ENCODE data around the gene PACS1.
"Not testable (repeated sequence)": the region's sequence is repeated elsewhere in the genome, so short reads cannot be mapped to it uniquely, and the experiment has no call there.

Gene PACS1

DNA sequence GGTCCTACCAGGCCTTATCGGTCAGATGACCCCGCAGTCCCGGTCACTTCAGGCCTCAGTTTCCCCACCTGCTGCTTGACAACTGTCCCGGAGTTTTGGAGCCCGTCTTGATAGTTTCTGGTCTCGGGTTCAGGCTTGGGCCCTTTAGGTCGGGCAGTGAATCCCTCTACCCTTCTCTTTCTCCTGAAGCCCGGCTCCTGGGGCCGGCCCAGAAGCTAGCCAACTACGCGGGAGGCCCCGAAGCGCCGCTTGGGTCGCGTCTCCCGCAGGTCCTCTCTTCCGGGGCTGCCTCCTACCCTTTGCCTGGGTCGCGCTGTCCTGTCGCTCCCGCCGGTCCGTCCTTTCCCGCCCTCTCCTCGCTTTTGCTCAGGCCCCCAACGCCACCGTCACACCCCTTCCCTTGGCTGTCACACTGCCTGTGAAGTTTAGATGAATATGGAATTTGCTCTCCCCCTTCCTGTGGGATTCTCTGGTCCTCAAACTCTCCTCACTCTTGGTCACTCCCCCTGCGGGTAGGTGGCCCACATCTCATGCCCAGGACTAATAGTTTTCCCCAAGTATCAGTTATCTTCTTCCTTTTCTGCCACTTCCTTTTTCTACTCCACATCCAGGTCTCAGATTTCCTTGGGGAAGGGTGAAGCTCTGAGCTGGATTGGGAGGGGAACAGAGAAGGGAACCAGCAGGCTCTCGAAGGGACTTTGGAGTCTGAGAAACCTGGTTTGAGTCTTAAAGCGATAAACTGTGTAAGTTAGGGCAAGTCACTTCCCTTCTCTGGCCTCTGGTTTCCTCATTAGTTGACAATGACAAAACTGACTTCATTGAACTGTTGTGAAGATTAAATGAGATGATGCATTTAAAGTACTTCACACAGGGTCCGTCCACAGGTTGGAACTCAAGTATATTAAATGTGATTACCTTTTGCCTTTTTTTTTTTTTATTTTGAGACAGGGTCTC is 199.2 kb downstream of the PACS1 start:
- peak; percentile 34 for DNase-seq (ENCODE audit: low read depth)
- peak overlapping the region; percentile 97 for H3K4me3 ChIP-seq (ENCODE audit: control insufficient read depth, low read depth, low read length)
- TF ChIP-seq, protein P1, sequence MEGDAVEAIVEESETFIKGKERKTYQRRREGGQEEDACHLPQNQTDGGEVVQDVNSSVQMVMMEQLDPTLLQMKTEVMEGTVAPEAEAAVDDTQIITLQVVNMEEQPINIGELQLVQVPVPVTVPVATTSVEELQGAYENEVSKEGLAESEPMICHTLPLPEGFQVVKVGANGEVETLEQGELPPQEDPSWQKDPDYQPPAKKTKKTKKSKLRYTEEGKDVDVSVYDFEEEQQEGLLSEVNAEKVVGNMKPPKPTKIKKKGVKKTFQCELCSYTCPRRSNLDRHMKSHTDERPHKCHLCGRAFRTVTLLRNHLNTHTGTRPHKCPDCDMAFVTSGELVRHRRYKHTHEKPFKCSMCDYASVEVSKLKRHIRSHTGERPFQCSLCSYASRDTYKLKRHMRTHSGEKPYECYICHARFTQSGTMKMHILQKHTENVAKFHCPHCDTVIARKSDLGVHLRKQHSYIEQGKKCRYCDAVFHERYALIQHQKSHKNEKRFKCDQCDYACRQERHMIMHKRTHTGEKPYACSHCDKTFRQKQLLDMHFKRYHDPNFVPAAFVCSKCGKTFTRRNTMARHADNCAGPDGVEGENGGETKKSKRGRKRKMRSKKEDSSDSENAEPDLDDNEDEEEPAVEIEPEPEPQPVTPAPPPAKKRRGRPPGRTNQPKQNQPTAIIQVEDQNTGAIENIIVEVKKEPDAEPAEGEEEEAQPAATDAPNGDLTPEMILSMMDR (conservative IDR thresholded peaks at IDR 0.05; ENCODE audit: control insufficient read depth, insufficient read depth, low read depth, low read length), result peak; percentile 30

DNA sequence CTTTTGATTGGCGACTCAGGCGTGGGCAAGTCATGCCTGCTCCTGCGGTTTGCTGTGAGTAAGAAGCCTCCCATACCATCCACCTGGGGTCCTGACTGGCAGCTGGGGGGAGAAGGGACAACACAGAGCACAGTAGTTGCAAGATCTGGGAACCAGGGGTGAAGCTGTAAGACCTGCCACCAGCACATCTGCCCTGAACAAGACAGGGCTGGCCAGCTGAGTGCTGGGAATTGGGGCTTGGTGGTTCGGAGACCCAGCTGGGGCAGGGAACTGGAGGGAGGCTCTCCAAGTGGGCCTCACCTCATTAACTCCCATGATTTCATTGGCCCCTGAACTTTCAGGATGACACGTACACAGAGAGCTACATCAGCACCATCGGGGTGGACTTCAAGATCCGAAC is 201.7 kb downstream of the PACS1 start:
- no peak overlapping the region for H3K4me3 ChIP-seq (ENCODE audit: control insufficient read depth, low read depth, low read length)
- TF ChIP-seq, protein P1 (conservative IDR thresholded peaks at IDR 0.05; ENCODE audit: control insufficient read depth, insufficient read depth, low read depth, low read length), result no peak
- DNase-seq (ENCODE audit: low read depth), result no peak

DNA sequence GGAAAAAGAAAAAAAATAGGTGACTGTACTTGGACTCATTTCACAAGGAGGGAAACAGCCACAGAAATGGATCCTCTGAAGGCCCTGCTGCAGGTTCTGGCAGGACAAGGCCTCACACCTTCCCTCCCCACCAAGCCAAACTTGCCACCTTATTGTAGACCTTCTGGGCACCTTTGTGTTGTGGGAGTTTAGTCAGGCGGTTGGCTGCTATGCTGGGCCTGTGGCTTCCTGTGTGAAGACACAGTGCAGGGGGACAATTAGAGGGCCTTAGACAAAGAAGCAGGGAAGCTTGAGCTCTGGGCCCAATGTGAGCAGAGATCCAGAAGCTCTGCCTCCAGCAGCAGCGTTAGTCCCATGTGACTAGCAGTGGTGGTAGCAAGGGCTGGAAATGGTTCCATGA is 202.5 kb downstream of the PACS1 start:
- TF ChIP-seq, protein P1 (conservative IDR thresholded peaks at IDR 0.05; ENCODE audit: control insufficient read depth, insufficient read depth, low read depth, low read length), result no peak
- no peak for DNase-seq (ENCODE audit: low read depth)
- no peak overlapping the region for H3K4me3 ChIP-seq (ENCODE audit: control insufficient read depth, low read depth, low read length)

DNA sequence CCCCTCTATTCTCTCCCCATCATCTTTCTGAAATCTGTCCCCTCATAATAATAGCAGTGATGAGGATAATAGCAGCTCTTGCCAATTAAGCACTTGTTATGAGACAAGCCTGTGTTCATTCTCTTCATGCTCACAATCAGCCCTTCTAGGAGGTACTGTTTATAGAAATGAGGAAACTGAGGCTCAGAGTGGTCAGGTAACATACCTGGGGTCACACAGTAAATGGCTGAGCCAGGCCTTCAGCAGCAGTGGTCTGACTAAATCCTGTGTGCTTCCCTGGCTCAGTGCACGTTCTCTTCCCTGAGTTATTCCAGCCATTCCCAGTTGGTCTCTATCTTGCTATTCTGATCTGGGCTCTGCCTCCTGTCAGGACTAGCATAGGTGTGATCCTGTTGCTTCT is 204.1 kb downstream of the PACS1 start:
- H3K4me3 ChIP-seq (ENCODE audit: control insufficient read depth, low read depth, low read length), result no peak overlapping the region
- DNase-seq (ENCODE audit: low read depth), result no peak
- TF ChIP-seq, protein P1 (conservative IDR thresholded peaks at IDR 0.05; ENCODE audit: control insufficient read depth, insufficient read depth, low read depth, low read length), result no peak

DNA sequence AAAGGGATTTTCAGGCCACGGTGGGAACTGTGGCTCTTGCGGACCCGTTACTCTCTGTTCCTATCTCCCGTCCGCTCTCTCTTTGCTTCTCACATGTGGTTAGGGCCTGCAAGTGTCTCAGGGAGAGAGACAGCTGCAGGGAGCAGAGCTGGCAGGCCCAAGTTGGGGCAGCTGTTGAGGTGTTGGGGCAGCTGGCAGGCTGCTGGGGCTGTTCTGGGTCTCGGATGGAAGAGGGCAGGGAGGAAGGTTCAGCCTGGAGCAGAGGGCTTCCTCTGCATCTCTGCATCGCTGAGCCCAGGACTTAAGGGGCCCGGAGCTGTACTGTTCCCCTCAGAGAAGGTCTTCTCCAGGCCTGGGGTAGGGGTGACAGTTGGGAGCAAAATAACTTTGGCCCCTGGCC is 205.3 kb downstream of the PACS1 start:
- H3K4me3 ChIP-seq (ENCODE audit: control insufficient read depth, low read depth, low read length), result no peak overlapping the region
- no peak for DNase-seq (ENCODE audit: low read depth)
- TF ChIP-seq, protein P1 (conservative IDR thresholded peaks at IDR 0.05; ENCODE audit: control insufficient read depth, insufficient read depth, low read depth, low read length), result no peak

DNA sequence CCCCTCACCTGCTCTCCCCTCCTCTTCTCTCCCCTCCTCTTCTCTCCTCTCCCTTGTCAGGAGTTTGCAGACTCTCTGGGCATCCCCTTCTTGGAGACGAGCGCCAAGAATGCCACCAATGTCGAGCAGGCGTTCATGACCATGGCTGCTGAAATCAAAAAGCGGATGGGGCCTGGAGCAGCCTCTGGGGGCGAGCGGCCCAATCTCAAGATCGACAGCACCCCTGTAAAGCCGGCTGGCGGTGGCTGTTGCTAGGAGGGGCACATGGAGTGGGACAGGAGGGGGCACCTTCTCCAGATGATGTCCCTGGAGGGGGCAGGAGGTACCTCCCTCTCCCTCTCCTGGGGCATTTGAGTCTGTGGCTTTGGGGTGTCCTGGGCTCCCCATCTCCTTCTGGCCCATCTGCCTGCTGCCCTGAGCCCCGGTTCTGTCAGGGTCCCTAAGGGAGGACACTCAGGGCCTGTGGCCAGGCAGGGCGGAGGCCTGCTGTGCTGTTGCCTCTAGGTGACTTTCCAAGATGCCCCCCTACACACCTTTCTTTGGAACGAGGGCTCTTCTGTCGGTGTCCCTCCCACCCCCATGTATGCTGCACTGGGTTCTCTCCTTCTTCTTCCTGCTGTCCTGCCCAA is 206.0 kb downstream of the PACS1 start:
- no peak overlapping the region for H3K4me3 ChIP-seq (ENCODE audit: control insufficient read depth, low read depth, low read length)
- DNase-seq (ENCODE audit: low read depth), result no peak
- TF ChIP-seq, protein P1 (conservative IDR thresholded peaks at IDR 0.05; ENCODE audit: control insufficient read depth, insufficient read depth, low read depth, low read length), result no peak

DNA sequence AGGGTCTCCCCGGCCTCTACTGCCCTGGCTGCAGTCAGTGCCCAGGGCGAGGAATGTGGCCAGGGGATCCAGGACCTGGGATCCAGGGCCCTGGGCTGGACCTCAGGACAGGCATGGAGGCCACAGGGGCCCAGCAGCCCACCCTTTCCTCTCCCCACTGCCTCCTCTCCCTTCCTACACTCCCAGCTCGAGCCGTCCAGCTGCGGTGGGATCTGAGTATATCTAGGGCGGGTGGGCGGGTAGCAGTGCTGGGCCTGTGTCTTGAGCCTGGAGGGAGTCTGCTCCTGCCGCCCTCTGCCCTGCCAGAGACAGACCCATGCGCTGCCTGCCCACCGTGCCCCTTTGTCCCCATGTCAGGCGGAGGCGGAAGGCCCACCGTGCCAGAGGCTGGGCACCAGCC is 206.5 kb downstream of the PACS1 start:
- H3K4me3 ChIP-seq (ENCODE audit: control insufficient read depth, low read depth, low read length); DNase-seq (ENCODE audit: low read depth): not testable (repeated sequence)

DNA sequence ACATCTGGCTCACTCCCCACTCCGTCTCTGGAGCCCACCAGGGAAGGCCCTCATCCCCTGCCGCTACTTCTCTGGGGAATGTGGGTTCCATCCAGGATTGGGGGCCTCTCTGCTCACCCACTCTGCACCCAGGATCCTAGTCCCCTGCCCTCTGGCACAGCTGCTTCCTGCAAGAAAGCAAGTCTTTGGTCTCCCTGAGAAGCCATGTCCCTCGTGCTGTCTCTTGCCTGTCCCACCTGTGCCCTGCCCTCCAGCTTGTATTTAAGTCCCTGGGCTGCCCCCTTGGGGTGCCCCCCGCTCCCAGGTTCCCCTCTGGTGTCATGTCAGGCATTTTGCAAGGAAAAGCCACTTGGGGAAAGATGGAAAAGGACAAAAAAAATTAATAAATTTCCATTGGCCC is 207.0 kb downstream of the PACS1 start:
- DNase-seq (ENCODE audit: low read depth); H3K4me3 ChIP-seq (ENCODE audit: control insufficient read depth, low read depth, low read length): not testable (repeated sequence)

All from fibroblast of mammary gland (primary cell).